Measurements from ENCODE around the gene RBM5.

- no peak for TF ChIP-seq POLR2AphosphoS2 (conservative IDR thresholded peaks at IDR 0.05; ENCODE audit: low read length)
- no peak for TF ChIP-seq CHD4 (IDR thresholded peaks at IDR 0.05; ENCODE audit: borderline replicate concordance)
- TF ChIP-seq ZFP36 (IDR thresholded peaks at IDR 0.05; ENCODE audit: borderline replicate concordance, partially characterized antibody) = no peak
- no peak for TF ChIP-seq CTCF (IDR thresholded peaks at IDR 0.05)
- TF ChIP-seq ZSCAN20 (CRISPR knock-in tag; IDR thresholded peaks at IDR 0.05) = no peak
- no peak for TF ChIP-seq BCL3 (IDR thresholded peaks at IDR 0.05)
- TF ChIP-seq E2F6 (IDR thresholded peaks at IDR 0.05; ENCODE audit: borderline replicate concordance, low read depth) = no peak
- TF ChIP-seq MYC (IDR thresholded peaks at IDR 0.05; ENCODE audit: borderline replicate concordance, low read length) = no peak
- TF ChIP-seq HOXB13 (CRISPR knock-in tag; IDR thresholded peaks at IDR 0.05; ENCODE audit: low read depth) = no peak
- no peak for TF ChIP-seq EP300 (IDR thresholded peaks at IDR 0.05)
- no peak for TF ChIP-seq JUN (IDR thresholded peaks at IDR 0.05)
- no peak for TF ChIP-seq RAD21 (conservative IDR thresholded peaks at IDR 0.05 in 1 of 2, IDR thresholded peaks at IDR 0.05 in 1 of 2)
- no peak for TF ChIP-seq MAX (IDR thresholded peaks at IDR 0.05)
Measured at GRCh38 chr3:50157827-50158529, 69.3 kb downstream of the RBM5 start.
